ENCODE data around the gene P4HB.

The P4HB gene

DNA sequence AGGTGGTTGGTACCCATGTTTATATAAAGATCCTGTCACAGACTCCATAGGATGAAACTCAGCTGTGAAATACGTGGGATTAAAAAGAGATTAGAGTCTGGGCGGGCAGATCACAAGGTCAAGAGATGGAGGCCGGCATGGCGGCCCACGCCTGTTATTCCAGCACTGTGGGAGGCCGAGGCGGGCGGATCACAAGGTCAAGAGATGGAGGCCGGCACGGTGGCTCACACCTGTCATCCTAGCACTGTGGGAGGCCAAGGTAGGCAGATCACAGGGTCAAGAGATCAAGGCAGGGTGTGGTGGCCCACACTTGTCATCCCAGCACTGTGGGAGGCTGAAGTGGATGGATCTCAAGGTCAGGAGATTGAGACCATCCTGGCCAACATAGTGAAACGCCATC is 35.1 kb upstream of the P4HB start:
- DNase-seq = no peak

DNA sequence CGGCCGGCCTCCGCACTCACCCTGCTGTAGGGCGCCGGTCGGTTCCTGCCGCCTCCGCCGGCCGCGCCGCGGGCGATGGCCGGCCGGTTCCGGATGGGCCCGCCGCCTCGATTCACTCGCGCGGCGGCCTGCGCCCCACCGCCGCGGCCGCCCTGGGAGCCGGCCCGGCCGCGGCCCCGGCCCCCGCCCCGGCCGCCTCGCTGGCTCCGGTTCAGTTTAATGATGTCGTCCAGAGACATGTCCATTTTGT is 30.9 kb upstream of the P4HB start:
- no peak for DNase-seq

DNA sequence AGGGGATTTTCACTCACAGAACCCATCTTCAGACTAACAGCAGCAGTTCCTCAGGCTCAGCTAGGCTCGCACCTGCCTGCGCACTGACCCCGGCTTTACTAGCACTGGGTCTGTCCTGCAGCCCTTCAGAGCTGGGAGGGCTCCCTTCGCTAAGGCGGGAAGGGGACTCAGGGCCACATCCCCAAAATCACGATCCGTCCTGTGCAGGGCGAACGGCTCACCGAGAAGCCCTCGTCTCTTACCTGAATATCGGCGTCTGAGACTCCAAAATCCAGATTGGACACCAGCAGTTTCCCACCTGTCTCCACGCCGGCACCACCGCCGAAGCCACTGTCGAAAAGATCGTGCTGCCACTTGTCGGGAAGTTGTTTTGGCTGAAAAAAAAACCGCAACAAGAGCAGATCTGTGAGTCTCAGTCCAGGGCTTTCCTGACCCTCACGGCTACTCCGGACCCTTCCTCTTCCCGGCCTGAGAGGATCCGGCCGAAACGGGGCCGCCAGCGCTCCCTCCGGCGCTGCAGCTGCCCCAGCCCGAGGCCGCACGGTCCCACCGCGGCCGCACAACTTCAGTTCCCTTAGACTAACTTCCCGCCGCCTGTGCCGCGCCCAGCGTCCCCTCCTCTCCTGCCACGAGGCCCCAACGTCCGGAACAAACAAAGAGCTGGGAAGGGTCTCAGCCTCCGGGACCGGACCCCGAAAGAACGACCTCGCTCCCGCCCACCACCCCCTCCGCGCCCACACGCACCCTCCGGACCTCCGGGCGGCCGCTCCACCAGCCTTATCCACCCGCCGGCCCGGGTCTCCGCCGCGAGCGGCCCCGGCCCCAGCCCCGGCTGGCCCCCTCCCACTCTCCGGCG is 30.3 kb upstream of the P4HB start:
- no peak for DNase-seq

DNA sequence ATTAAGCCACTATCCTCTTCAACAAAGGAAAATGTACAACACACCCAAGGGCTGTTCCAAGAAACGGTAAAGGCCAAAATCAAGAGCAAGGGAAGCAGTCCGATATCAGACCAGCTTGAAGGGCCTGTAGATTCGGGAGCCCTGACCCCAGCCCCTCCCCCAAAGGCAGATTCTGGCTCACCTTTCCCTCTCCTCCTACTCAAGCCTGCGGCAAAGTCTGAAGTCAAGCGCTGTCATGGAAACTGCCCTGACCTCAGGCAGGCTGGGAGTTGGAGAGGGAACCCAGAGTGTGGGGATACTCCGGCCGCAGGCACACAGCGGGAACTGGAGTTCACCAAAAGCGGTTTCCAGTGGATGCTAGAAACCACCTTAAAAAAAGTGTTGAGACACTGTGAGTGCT is 29.3 kb upstream of the P4HB start:
- no peak for DNase-seq

DNA sequence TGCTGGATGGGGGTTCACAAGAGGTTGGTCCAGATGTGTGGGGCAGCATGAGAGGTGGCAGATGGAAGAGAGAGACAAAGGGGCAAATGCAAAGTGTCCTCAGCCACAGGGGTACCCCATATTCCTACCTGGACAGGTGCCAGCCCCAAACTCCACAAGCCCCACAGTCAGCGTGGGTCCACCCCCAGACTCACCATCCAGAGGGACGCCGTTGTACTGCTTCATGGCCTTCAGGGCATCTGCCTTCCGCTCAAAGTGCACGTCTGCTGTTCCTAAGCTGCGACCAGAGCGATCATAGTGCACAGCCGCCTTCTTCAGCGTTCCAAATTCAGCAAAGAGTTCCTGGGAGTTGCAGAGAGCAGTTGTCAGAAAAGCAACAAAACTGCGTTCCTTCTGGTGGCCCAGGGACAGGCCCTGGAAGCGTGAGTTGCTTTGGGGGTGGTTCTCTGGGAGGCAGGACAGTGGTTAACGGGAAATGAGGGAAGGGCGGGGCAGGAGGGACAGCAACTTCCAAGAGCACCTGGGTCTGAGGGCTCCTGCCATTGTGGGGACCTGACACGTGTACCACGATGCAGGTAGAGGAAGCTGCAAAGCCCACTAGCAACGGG is 28.8 kb upstream of the P4HB start:
- no peak for DNase-seq

DNA sequence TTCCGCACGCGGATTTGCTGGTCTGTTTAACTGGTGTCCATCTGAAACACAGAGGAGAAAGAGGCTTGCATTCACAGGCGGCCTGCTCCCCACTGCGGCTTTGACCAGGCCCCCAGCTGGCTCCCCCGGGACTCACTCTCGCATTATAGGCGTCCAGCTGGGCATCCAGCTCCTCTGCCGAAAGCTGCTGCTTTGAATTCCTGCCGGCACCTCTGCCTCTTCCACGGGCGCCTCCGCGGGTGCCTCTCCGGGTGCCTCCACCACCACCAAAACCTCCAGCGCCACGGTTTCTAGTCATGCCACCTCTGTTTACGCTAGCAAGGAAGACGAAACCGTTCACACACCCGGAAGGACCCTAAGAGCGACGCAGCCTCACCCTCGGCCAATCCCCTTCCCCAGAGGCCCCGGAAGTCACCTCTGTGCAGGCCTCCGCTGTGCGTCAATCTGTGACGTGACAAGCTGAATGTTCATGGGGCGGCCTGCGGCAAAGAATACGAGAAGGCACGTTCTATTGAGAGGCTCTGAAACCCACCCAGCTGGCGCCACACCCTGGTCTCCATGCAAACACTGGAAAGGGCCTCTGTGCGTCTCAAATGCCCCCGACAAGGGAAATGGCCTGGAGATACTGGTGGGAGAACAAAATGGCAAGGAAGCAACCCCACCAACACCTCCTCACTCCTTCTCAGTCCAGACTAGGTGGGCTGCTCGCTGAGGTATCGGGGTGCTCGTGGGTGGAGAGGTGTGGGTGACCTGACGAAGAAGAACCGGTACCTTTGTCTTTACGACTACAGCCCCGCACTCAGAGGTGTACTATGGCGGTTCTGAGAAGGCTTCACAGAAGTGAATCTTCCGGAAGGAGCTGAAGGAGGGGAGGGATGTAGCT is 28.0 kb upstream of the P4HB start:
- DNase-seq = no peak

DNA sequence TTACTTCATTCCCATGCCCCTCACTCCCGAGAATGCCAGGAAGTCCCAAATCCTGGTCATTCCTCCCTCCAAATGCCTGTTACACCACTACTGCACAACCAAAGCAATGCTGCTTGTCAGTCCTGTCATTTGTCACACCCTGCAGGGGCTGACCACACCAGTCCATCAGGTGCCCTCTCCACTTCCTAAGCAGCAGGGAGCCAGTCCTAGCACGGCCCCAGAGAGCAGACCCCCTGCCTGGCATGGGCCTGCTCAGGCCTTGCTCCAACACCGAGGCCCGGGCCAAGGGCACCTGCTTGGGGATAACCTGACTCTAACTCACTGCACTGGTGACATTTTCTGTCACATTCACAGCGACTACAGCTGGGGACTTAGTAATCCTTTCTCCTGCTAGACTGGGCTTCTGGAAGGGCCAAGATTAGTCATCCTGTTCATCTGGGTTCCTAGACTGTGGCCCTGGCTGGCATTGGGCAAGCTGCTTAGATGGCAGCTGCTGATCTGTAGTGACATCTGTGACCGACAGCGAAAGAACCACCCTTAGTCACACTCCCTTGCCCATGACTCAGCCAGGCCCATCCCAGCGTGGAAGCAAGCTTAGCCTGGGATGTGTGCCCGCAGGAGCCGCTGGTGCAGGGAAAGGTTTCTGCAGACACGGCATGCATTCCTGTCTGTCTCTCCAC is 25.7 kb upstream of the P4HB start:
- DNase-seq = no peak

DNA sequence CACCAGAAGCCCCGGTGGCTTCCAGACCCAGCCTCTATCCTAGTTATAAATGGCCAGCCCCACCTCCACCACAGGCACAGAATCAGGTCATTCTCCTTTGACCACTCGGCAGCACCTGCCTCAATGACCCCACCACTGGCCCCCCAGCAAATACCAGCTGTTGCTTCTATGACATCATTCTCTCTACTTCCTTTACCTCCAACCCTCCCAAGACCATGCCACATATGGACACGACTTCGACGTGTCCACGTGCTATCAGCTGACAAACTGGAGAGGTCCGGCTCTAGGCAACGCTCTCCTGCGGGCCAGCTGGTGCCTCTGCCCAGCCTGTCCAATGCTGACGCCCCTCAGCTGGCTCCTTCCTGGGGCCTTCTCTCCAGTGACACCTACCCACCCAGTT is 25.1 kb upstream of the P4HB start:
- no peak for DNase-seq

DNA sequence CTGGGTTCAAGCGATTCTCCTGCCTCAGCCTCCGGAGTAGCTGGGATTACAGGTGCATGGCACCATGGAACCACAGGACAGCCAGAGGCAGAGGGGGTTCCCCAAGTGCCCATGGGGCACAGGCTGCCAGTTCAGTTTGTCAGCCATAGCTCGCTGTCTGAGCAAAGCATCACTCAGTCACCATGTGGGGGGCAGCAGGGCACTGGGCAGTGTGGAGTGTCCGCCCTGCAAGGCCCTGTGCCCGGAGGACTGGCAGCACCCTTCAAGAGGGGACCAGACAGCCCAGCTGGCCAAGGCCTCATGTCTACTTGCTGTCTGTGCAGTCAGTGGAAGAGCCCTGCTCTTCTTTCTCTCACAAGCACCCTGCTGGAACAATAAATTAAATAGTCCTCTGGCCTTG is 24.6 kb upstream of the P4HB start:
- DNase-seq = no peak

DNA sequence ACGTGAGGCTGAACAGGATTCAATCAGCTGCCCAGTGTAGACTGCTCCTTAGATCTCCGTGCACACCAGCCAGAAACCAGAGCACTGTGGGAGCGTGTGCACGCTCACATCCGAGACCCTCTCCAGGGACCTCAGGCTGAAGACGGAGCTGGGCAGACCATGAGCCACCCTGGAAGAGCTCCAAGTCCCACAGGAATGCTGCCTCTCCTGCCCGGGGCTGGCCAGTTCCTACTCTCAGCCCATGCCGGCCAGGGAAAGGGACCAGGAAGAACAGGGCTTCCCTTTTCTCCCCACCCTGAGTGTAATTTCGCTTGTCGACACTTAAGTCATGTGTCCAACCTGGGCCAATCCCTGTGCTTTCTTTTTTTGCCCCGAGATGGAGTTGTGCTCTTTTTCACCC is 24.2 kb upstream of the P4HB start:
- no peak for DNase-seq

DNA sequence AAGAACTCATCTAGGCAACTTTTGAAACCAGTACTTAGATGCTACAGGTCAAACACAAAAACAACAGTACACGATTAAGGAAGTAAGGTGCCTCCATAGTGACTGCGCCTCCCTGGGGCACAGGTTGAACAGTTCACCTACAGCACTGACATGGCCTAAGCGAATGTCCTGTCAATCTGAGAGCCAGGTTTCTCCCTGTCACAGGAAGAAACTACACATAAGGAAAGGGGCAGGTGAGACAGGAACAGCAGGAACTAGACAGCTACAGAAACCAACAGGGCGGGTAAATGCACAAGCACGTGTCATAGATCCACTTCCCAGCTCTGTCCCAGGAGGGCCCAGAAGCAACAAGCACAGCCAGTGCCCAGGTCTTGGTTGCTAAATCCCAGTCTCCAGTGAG is 18.8 kb upstream of the P4HB start:
- DNase-seq = no peak

DNA sequence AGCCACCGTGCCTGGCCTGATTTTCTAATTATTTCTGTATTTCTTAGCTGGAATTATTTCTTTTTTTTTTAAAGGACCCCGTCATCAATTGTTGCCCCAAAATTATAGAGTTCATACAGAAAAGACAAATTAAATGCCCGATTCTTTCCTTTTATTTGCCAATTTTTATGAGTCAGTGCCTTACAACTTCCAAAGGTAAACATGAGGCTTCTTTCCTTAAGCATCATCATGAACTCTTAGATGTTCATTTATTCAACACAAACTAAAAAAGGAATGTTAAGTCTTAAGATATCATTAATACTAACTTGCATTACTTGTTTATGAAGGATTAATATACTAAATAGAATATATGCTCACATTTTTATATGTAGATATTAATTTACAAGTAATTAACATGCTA is 18.0 kb upstream of the P4HB start:
- DNase-seq = no peak

DNA sequence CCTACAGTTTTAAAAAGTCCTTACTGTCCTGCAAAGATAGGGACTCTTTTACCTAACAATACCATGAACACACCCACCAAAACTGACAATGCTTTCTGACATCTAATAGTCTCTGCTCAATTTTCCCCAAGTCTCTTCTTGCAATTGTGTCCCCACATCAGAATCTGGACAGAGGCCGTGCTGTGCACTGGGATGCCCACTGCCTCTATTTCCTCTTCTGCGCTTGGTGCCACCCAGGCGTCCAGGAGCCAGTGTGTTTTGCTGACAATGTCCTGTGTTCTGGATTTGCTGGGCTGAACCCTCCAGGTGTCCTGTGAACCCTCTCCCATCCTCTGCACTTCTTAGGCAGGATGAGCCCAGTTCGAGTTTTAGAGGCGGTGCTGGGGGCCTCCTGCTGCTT is 17.2 kb upstream of the P4HB start:
- DNase-seq = no peak

DNA sequence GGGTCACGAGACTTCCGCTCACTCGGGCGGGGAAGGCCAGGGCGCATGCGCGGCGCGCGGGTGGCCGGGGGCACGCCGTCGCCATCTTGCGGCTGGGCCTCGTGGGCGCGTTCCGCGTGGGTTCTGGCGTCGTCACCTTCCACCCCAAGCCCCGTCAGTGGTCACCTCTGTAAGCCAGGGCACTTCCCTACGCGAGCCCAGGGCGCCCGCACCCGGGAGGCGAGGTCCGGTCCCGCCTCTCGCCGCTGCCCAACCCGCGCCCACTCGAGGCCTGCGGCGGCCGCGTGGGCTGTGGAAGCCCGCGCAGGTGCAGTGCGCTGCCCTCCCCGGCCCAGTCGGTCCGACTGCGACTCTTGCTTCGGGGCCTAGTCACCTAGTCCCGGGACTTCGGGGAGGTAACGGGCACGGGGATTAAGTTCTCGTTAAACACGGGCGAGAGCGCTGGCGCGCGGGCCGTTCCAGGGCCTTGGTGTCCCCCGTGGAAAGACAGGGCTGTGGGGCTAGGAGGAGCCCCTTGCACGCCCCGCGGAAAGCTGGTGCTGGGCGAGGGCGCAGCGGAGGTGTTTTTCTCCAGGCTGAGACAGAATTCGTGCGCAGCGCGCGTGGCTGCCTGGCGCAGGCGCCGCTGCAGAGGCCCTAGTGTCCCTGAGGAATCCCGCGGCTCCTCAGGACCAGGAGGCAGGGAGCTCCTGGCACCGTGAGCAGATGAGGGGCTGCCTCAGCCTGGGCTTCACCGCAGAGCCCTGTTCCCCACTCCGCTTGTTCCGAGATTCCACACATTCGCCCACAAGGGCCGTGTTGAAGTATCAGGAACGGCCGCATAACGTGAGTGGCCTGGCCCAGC is 11.3 kb upstream of the P4HB start:
- peak; percentile 95 for DNase-seq

DNA sequence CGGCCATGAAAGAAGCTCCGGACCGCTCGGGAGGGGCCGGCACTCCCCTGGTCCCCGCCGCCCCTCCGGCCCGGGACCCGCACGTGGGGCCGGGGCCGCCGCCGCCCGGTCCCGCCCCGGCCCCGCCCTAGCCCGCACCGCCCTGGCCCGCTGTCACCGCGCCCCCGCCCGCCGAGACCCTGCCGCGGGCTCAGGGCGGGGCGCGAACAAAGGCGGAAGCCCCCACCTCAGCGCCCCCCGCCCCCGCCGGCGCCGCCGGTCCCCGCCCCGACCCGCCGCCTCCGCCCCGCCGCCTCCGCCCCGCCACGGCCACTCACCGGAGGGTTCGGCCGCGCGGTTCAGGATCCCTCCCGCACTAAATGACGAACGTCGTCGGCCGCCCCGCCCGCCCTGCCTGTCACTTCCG is 10.6 kb upstream of the P4HB start, which contains the start of gene ARHGDIA:
ARHGDIA (minus strand) TSS at position 357 of the 406 bp plus-strand sequence. CDS start 1,407 bp downstream, outside the sequence.
- DNase-seq = no peak

DNA sequence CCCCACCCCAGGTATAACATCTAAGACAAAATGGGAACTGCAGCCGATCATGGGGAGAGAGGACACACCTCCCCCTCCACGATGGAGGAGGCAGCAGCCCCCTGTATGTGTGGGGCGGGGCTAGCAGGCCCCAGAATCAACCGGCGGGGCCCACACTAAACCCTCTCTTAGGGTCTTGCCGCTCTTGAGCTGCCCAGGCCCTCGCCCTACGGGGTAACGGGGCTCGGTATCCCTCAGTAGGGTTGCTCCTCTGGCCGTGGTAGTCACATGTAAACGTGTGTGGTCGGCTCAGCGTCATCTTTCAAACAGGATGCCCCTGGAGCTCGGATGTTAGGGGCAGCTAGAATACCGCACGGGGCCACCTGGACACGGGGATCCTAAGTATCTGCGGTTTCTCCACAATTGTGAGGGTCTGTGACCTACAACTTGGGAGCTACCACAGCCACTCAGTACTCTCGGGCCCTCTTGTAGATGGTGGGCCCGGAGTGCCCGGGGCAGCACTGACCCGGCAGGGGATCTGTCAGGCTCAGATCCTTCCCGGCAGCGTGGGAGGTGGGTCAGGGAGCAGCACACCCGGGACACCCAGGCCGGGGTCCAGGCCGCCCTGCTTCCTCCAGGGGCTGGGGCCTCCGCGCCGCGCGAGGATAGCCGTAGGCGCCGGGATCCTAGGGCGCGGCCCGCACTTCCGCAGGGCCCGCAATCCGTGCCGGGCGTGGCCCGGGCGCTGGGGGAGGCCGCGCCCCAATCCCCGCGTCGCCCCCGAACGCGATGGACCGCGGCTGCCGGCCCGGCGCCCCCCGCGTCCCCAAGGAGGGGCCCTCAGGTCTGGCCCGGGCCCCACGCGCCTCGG is 10.0 kb upstream of the P4HB start:
- DNase-seq = peak; percentile 24

DNA sequence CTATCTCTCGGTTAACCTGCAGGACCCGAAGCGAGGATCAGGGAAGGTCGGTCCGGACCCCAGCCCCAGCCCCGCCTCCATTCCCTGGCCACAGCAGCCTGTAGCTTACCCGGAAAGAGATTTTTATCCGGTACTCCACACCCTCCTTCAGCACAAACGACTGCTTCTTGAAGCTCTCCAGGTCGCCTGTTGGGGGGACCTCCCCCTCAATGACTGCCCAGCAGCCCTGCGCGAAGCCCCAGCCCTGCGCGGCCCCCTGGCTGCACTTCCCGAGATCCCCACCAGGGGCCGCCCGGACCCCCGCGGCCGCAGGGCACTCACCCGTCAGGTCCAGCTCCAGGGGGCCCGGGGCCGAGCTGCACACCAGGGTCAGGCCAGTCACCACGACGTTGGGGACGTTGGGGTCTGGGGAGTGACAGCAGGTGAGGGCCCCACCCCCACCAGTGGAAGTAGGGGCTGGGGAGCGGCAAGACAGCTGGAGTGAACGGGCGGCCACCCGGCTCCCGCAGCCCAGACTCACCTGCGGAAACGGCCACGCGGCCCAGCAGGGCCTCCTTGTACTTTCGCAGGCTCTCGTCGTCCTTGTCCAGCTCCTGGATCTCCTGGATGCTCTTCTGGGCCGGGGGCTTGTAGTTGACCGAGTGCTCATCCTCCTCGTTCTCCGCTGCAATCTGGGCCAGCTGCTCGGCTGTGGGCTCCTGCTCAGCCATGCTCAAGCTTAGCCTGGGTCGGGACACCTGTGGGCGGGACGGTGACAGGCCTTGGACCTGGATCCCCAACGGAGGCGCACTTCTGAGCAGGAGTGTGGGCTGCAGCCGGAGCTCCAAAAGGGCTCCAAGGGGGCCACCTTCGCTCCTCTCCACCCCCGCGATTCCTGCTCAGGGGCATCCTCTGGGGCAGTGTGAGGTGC is 9.1 kb upstream of the P4HB start:
- DNase-seq = peak; percentile 29

DNA sequence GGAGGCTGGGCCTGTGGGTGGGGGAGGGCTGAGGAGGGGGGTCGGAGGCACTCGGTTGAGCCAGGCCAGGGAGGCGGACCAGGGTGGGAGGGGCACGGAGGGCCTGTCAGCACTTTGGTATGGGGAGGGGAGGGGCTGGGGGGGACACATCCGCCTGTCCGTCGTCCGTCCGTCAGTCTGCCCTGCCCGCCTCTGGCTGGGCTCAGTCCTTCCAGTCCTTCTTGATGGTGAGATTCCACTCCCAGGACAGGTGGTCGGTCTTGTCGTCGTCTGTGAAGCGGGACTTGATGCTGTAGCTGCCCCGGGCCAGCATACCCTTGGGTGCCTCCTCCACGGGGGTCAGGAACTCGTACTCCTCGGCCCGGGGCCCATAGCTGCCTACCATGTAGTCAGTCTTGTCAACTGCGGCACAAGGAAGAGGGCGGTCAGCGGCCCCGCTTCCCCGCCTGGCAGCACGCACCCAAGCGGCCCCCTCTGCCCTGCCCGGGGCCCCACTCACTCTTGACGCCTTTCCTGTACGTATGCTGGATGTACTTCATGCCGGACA is 8.4 kb upstream of the P4HB start:
- no peak for DNase-seq

DNA sequence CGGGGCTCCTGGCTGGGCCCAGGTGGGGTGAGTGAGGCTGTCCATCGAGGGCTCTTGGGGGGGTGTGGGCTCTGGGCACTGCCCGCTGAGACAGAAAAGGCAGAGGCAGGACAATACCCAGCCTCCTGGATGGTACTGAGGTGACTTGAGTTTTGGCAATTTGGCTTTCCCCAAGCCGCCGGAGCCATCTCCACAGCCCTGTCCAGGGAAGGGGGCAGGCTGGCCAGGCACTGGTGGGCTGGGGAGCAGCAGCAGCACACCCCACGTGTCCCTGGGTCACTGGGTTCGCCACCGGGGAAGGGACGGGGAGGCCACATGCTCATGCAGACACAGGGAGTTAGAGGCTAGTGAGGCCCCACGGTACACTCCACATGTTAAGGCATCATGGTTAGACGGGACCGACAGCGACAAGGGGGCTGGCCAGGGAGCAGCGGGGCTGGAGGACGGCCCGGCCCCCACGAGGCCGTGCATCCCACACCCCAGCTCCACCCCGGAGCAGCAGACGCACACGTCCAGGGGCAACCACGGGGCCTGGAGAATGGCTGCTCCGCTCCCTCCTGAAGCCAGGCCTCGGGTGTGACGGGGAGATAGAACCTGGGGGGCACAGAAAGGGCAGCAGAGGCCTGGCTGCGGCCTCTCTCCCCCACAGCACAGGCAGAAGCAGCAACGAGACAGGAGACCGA is 7.8 kb upstream of the P4HB start:
- no peak for DNase-seq
